Muscle of leg (tissue), 16 donors: ENCODE data around the gene TMX2. TPM values are rescaled to one million over a fixed set of nuclear protein-coding genes. Genes with fewer than 3 reads are reported as not detected.
A peak's percentile ranks its signal among the peaks of the same experiment; 100 is the strongest.

Source experiments
- DNase-seq: peaks from one replicate; pipeline ENCODE4 v3.0.0; 2013
- H3K27ac ChIP-seq: one replicate; pipeline ENCODE4 v1.5.1; 2013; ENCODE audit warnings: mild to moderate bottlenecking, low read length, control low read depth
- H3K27me3 ChIP-seq: one replicate; pipeline ENCODE4 v1.6.1; 2013; ENCODE audit warnings: low read length; ENCODE audit not compliant: control insufficient read depth, insufficient read depth
- H3K36me3 ChIP-seq: one replicate; pipeline ENCODE4 v1.6.1; 2013; ENCODE audit warnings: low read length; ENCODE audit not compliant: control insufficient read depth, insufficient read depth
- H3K4me1 ChIP-seq: one replicate; pipeline ENCODE4 v1.6.1; 2013; ENCODE audit warnings: low read length; ENCODE audit not compliant: control insufficient read depth, insufficient read depth
- H3K4me3 ChIP-seq: one replicate; pipeline ENCODE4 v1.5.1; 2013; ENCODE audit warnings: low read length, control low read depth
- H3K9me3 ChIP-seq: replicated peaks from 2 replicates; pipeline ENCODE4 v1.6.1; 2013; ENCODE audit warnings: low read depth, low read length; ENCODE audit not compliant: control insufficient read depth
- WGBS: methylation state at CpG from one replicate; pipeline ENCODE4 v1.1.5; 2013; ENCODE audit warnings: missing lambda C conversion rate; ENCODE audit not compliant: insufficient coverage; 5-methylcytosine and 5-hydroxymethylcytosine counted together
- long read RNA-seq, 11 donors: transcript quantifications; one replicate each; lab custom pipeline, GENCODE V29; 2026
- polyA plus RNA-seq, 8 donors: library from polyadenylated mRNA; unstranded; fragments of 120-200 nt; gene quantifications; one replicate each; pipeline versions ENCODE4 v1.2.1 to v1.2.3, GENCODE V29; 2013; ENCODE audit warnings: inconsistent platforms in 1 of 8, low replicate concordance in 1 of 8; ENCODE audit not compliant: insufficient read length in 8 of 8, insufficient read depth in 1 of 8
- total RNA-seq: library from RNA; stranded (reverse); fragments of 120-200 nt; gene quantifications from one replicate; pipeline ENCODE4 v1.2.4, GENCODE V29; 2013

The TMX2 gene, protein sequence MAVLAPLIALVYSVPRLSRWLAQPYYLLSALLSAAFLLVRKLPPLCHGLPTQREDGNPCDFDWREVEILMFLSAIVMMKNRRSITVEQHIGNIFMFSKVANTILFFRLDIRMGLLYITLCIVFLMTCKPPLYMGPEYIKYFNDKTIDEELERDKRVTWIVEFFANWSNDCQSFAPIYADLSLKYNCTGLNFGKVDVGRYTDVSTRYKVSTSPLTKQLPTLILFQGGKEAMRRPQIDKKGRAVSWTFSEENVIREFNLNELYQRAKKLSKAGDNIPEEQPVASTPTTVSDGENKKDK
- total RNA-seq (53.7 TPM), polyA plus RNA-seq (10 to 100 TPM; 45.8 to 55.3 (median 53.8) TPM)
- long read RNA-seq, donor 1, transcript TMX2-201 (8 exons, 1,631 nt) = major isoform, 8 of 10 reads
- long read RNA-seq, donor 1, partial matches to known transcripts = 0 of 10 reads
- long read RNA-seq, donor 1, other reads (novel, unspliced or antisense) = 0 of 10 reads
- long read RNA-seq, donor 2, partial matches to known transcripts = 0 of 3 reads
- long read RNA-seq, donor 2, other reads (novel, unspliced or antisense) = 0 of 3 reads
- long read RNA-seq, donor 3, transcript TMX2-201 (8 exons, 1,631 nt) = major isoform, 7 of 36 reads
- long read RNA-seq, donor 3, partial matches to known transcripts = 25 of 36 reads
- long read RNA-seq, donor 3, other reads (novel, unspliced or antisense) = 0 of 36 reads
- long read RNA-seq, donor 4, partial matches to known transcripts = 0 of 4 reads
- long read RNA-seq, donor 4, other reads (novel, unspliced or antisense) = 0 of 4 reads
- long read RNA-seq, donor 5, transcript TMX2-201 (8 exons, 1,631 nt) = major isoform, 23 of 31 reads
- long read RNA-seq, donor 5, transcript TMX2-207 (8 exons, 1,697 nt) = minor isoform, 5 of 31 reads
- long read RNA-seq, donor 5, partial matches to known transcripts = 0 of 31 reads
- long read RNA-seq, donor 5, other reads (novel, unspliced or antisense) = 0 of 31 reads
- long read RNA-seq, donor 6, transcript TMX2-201 (8 exons, 1,631 nt) = major isoform, 14 of 17 reads
- long read RNA-seq, donor 6, partial matches to known transcripts = 0 of 17 reads
- long read RNA-seq, donor 6, other reads (novel, unspliced or antisense) = 0 of 17 reads
- long read RNA-seq, donor 7, transcript TMX2-201 (8 exons, 1,631 nt) = major isoform, 12 of 75 reads
- long read RNA-seq, donor 7, partial matches to known transcripts = 60 of 75 reads
- long read RNA-seq, donor 7, other reads (novel, unspliced or antisense) = 0 of 75 reads
- long read RNA-seq, donor 8, transcript TMX2-201 (8 exons, 1,631 nt) = major isoform, 12 of 13 reads
- long read RNA-seq, donor 8, partial matches to known transcripts = 0 of 13 reads
- long read RNA-seq, donor 8, other reads (novel, unspliced or antisense) = 0 of 13 reads
- long read RNA-seq, donor 9, transcript TMX2-201 (8 exons, 1,631 nt) = major isoform, 6 of 7 reads
- long read RNA-seq, donor 9, partial matches to known transcripts = 0 of 7 reads
- long read RNA-seq, donor 9, other reads (novel, unspliced or antisense) = 0 of 7 reads
- long read RNA-seq, donor 10, transcript TMX2-201 (8 exons, 1,631 nt) = major isoform, 10 of 14 reads
- long read RNA-seq, donor 10, partial matches to known transcripts = 0 of 14 reads
- long read RNA-seq, donor 10, other reads (novel, unspliced or antisense) = 0 of 14 reads
- long read RNA-seq, donor 11, transcript TMX2-201 (8 exons, 1,631 nt) = major isoform, 16 of 17 reads
- long read RNA-seq, donor 11, partial matches to known transcripts = 0 of 17 reads
- long read RNA-seq, donor 11, other reads (novel, unspliced or antisense) = 0 of 17 reads

DNA sequence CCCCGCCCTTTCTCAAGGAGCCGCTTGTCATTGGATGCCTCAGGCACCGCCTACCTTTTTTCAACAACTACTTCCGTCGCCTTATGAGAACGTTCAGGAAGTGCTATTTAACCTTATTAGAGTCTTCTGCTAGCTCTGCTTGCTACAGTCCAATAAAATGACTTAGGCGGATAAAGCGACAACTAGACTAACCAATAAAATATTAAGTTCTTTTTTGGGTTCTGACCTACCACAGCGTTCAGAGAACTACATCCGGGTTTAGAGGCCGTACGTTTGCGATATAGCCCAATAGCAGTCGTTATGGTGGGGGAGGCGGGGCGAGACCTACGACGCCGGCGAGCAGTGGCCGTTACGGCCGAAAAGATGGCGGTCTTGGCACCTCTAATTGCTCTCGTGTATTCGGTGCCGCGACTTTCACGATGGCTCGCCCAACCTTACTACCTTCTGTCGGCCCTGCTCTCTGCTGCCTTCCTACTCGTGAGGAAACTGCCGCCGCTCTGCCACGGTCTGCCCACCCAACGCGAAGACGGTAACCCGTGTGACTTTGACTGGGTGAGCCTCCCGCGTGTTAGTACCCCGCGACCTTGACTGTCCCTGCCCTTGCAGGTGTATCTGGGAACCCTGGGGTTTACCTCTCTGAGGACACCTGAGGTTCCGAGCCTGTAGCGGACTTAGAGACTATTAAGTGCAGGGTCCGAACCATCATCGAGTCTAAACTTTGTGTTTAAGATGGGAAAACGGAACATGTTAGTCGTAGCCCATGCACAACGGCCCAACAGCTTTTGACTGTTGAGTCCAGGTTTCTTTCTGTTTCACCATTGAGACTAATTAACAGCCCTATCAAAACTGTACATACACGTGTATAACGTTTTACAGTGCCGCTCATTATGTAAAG lies at the start of gene TMX2:
Gene TMX2 (plus strand): TSS at position 338 of the 895 bp plus-strand sequence. CDS start 26 bp downstream, at position 364.
- Histone ChIP-seq H3K4me1 (peaks cover 16% of the 10 kb centered on the region), H3K9me3 (no peaks in the 10 kb centered on the region), H3K4me3 (peak within 1 kb of the TSS; percentile 96), H3K27me3 (no peaks in the 10 kb centered on the region), H3K27ac (peak within 1 kb of the TSS; percentile 85), H3K36me3 (peaks cover 4% of the 10 kb centered on the region)
- 0% methylated on average over 38 of the region's 53 CpGs for WGBS
- peak; percentile 100 for DNase-seq

DNA sequence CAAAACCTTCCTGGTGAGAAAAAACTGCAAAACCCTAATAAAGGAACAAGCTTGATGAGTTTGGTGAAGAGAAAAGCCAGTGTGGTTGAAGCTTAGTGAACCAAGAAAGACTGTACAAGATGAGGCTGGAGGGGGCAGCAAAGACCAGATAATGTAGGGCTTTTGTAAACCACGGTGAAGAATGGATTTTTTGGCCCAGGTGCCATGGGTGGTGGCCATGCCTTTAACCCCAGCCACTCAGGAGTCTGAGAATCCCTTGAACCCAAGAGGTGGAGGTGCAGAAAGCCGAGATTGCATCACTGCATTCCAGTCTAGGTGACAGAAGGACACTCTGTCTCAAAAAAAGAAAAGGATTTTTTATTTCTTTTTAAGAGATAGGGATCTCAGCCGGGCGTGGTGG lies 49.5 kb upstream of the TMX2 start:
- Histone ChIP-seq H3K9me3 (no peaks in the 10 kb centered on the region), H3K36me3 (peaks cover 32% of the 10 kb centered on the region), H3K4me3 (no peak overlapping the region), H3K27me3 (no peaks in the 10 kb centered on the region), H3K27ac (no peak overlapping the region), H3K4me1 (peaks cover 6% of the 10 kb centered on the region)
- 18% methylated on average over 1 of the region's 4 CpGs for WGBS
- no peak for DNase-seq

DNA sequence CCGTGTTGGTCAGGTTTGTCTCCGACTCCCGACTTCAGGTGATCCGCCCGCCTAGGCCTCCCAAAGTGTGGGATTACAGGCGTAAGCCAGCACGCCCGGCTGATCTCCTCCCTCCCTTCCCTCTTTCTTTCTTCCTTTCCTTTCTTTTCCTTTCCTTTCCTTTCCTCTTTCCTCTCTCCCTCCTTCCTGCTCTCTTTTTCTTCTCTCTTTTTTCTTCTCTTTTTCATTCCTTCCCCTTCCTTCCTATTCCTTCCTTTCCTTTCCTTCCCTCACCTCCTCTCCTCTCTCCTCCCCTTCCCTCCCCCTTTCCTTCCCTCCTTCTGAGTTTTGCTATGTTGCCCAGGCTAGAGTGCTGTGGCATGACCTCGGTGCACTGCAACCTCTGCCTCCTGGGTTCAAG lies 48.4 kb upstream of the TMX2 start:
- 86% methylated on average over 7 of the region's 9 CpGs for WGBS
- DNase-seq = no peak
- no peaks in the 10 kb centered on the region for H3K9me3 ChIP-seq
- H3K27ac ChIP-seq = no peak overlapping the region
- H3K4me3 ChIP-seq = no peak overlapping the region
- peaks cover 32% of the 10 kb centered on the region for H3K36me3 ChIP-seq
- H3K27me3 ChIP-seq = no peaks in the 10 kb centered on the region
- H3K4me1 ChIP-seq = peaks cover 6% of the 10 kb centered on the region

DNA sequence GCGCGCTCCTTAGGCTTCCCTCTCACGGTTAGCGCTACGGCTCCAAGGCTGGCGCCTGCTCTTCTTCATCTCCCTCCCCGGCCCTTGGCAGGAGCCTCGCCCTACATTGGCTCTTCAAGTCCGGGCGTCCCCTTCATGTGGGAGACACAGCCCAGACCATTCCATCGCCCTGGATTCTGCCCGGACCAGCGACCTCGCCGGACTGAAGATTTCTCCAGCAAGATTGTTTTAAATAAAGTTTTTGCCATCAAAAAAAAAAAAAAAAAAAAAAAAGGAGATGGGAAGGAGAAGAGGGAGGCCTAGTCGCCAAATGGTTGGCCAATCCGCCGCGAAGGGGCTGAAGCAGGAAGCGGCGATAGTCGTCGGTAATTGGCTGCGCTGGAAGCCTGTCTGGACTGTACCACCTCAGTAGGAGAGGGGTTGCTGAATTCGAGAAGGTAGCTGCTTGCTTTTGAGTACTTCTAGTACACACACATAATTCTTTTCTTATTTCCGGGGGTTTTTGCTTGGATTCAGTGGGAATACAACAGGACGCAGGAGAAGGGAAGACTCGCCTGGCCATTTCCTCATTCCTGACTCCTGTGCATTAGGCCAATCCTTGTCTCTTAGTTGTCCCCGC lies 45.2 kb upstream of the TMX2 start:
- H3K4me1 ChIP-seq = peaks cover 13% of the 10 kb centered on the region
- no peaks in the 10 kb centered on the region for H3K9me3 ChIP-seq
- 0% methylated on average over 10 of the region's 29 CpGs for WGBS
- peak overlapping the region; percentile 97 for H3K4me3 ChIP-seq
- peaks cover 9% of the 10 kb centered on the region for H3K36me3 ChIP-seq
- no peaks in the 10 kb centered on the region for H3K27me3 ChIP-seq
- H3K27ac ChIP-seq = peak overlapping the region; percentile 99
- peak; percentile 100 for DNase-seq

DNA sequence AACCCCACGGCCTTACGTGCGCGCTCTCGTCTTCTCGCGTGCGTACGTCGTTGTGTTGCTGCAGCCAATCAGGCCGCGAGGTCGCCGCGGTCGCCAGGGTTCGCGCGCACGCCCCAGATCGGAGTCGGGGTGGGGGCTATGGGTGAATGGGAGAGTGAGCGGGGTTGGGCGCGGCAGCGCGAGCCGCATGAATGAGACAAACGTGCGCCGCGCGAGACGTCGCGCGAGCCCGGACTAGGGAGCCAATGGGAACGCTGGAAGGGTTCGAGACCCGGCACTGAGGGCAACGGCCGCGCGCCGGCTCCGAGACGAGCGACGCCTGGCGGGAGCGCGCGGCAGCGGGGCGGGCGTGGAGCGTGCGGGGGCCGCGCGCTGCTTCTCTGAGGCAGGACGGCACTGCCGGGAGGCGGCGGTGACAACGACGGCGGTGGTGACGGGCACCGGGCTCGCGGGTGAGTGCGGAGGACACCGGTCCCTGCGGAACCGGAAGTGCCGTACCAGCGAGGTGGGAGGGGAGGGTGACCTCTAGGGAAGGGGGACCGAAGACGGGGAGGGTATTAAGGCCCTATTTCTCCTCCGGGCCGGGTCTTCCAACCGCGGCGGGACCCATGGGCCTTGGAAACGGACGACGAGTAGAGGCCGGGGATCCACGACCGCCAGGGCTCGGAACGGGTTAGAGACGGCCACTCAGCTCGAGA lies 44.5 kb upstream of the TMX2 start, which contains the start of gene ZDHHC5:
Gene ZDHHC5 (plus strand): TSS at position 379 of the 698 bp plus-strand sequence. CDS start 4,977 bp downstream, outside the sequence.
- Histone ChIP-seq H3K9me3 (no peaks in the 10 kb centered on the region), H3K4me1 (peaks cover 13% of the 10 kb centered on the region), H3K27me3 (no peaks in the 10 kb centered on the region), H3K27ac (peak within 1 kb of the TSS; percentile 99), H3K36me3 (peaks cover 11% of the 10 kb centered on the region), H3K4me3 (peak within 1 kb of the TSS; percentile 97)
- WGBS = under 1% methylated on average over 87 of the region's 96 CpGs
- peak; percentile 100 for DNase-seq

DNA sequence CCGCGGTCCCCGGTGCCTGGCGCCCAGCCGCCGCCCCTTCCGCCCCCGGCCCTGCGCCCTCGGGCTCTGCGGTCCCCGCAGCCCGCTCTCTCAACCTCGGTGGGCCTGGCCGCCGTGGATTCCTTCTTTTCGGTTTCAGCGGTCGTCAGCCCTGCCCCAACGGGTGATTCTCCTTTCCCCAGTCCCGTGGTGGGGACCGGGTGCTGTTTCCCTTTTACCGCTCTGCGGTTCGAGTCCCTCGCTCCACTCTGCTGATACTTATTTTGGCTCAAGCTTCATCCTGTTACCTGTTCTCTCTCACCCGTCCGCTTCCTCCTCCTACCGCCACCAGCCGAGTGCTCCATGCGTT lies 44.0 kb upstream of the TMX2 start:
- under 1% methylated on average over 26 of the region's 31 CpGs for WGBS
- peak; percentile 37 for DNase-seq
- peaks cover 14% of the 10 kb centered on the region for H3K36me3 ChIP-seq
- no peaks in the 10 kb centered on the region for H3K9me3 ChIP-seq
- peaks cover 13% of the 10 kb centered on the region for H3K4me1 ChIP-seq
- no peaks in the 10 kb centered on the region for H3K27me3 ChIP-seq
- peak overlapping the region; percentile 97 for H3K4me3 ChIP-seq
- H3K27ac ChIP-seq = peak overlapping the region; percentile 99

DNA sequence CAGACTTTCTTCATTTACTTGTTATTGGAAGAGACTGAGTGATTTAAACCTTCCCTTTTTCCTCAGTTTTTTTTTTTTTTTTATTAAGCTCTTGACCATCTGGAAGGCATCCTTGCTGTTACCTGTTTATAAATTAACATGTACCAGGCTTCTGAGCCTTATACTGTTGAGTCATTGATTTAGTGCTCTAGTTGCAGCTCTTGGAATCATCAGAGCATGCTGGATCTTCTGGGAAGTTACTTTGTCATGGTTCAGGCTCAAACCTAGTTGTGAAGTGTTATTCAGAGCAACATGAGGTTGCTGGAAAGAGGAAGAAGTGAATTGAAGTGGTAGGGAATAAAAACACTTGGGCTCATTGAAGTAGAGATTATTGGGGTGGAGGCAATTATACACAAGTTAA lies 38.1 kb upstream of the TMX2 start:
- no peak for DNase-seq
- peaks cover 32% of the 10 kb centered on the region for H3K36me3 ChIP-seq
- H3K27me3 ChIP-seq = no peaks in the 10 kb centered on the region
- peaks cover 6% of the 10 kb centered on the region for H3K4me1 ChIP-seq
- H3K4me3 ChIP-seq = no peak overlapping the region
- no peaks in the 10 kb centered on the region for H3K9me3 ChIP-seq
- no peak overlapping the region for H3K27ac ChIP-seq
